SHP77 (cell line): ENCODE data around the gene ALDH7A1.

ENCODE experiments used
- DNase-seq, 2 experiments: peaks; one replicate each; lab custom pipeline; 2025; lab: John Stamatoyannopoulos, UW

The ALDH7A1 gene

GRCh38 chr5:126508962-126509279 is 86.1 kb downstream of the ALDH7A1 start:
- DNase-seq: no peak

GRCh38 chr5:126508251-126508961 is 86.6 kb downstream of the ALDH7A1 start:
- no peak for DNase-seq

GRCh38 chr5:126506079-126506478 is 88.9 kb downstream of the ALDH7A1 start:
- no peak for DNase-seq

GRCh38 chr5:126503602-126504104 is 91.4 kb downstream of the ALDH7A1 start:
- no peak for DNase-seq

GRCh38 chr5:126501448-126501847 is 93.6 kb downstream of the ALDH7A1 start:
- no peak for DNase-seq

GRCh38 chr5:126499853-126500342 is 95.1 kb downstream of the ALDH7A1 start:
- peak in 1 of 2 experiments; percentile 7 for DNase-seq

GRCh38 chr5:126499278-126499677 is 95.7 kb downstream of the ALDH7A1 start:
- no peak for DNase-seq

- DNase-seq: no peak
These were observed 97.5 kb downstream of the ALDH7A1 start for GRCh38 chr5:126497506-126497905.

GRCh38 chr5:126494393-126494792 is 100.6 kb downstream of the ALDH7A1 start:
- DNase-seq: no peak

GRCh38 chr5:126492939-126493338 is 102.1 kb downstream of the ALDH7A1 start:
- peak; percentile 11 to 26 for DNase-seq

GRCh38 chr5:126490167-126490940 is 104.7 kb downstream of the ALDH7A1 start:
- DNase-seq: no peak

- no peak for DNase-seq
These were observed 106.5 kb downstream of the ALDH7A1 start for GRCh38 chr5:126488443-126489065.

GRCh38 chr5:126487596-126487995 is 107.4 kb downstream of the ALDH7A1 start:
- no peak for DNase-seq

GRCh38 chr5:126486332-126486731 is 108.7 kb downstream of the ALDH7A1 start:
- DNase-seq: no peak

GRCh38 chr5:126484253-126484652 is 110.8 kb downstream of the ALDH7A1 start:
- no peak for DNase-seq

GRCh38 chr5:126483156-126483555 is 111.9 kb downstream of the ALDH7A1 start:
- no peak for DNase-seq

- no peak for DNase-seq
These were observed 112.4 kb downstream of the ALDH7A1 start for GRCh38 chr5:126482591-126482990.

GRCh38 chr5:126481243-126481642 is 113.8 kb downstream of the ALDH7A1 start:
- no peak for DNase-seq
